Measurements from ENCODE around the gene FAM20B. TPM values are rescaled to one million over a fixed set of nuclear protein-coding genes. Genes with fewer than 3 reads are reported as not detected.
A peak's percentile ranks its signal among the peaks of the same experiment; 100 is the strongest.

Gene FAM20B
- total and polyA plus RNA-seq, 2 donors (not counting 1 experiment from before 2014, with no cell fraction given) = 5.2 to 32.8 TPM

DNA sequence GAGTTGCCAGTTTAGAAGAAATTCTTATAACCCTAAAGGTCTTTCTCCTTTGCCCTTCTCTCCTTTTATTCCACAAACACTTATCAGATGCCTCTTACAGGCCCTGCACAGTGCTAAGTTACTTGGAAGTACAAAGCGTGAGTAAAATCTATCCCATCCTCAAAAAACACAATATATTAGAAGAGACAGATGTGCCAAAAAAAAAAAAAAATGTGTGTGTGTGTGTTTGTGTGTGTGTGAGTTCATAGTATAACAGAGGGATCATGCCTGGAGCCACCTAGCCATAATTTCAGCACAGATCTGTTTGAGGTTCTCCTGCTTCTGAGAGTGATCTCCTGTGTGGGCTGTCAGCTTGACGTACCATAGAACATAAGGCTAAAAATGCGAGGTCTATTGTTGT is 5.0 kb downstream of the FAM20B start:
- WGBS (ENCODE audit: insufficient coverage) = no CpG with 5 or more reads among the region's 3 CpGs
- peaks cover 90% of the 10 kb centered on the region for H3K79me2 ChIP-seq (ENCODE audit: control insufficient read depth, insufficient read depth, low read length)
- Mint-ChIP-seq H3K4me1 (peaks cover 83% of the 10 kb centered on the region), H3K27ac (peak overlapping the region; percentile 83), H3K9me3 (ENCODE audit: insufficient read depth) (no peaks in the 10 kb centered on the region), H3K4me3 (peak overlapping the region; percentile 77), H3K27me3 (no peaks in the 10 kb centered on the region)
- H3K4me1 ChIP-seq (ENCODE audit: control insufficient read depth in 2 of 2, insufficient read depth in 2 of 2, low read length in 2 of 2) = peaks cover 53 to 67% of the 10 kb centered on the region in 2 donors
- no peaks in the 10 kb centered on the region for H3K9me3 ChIP-seq (ENCODE audit: control extremely low read depth in 1 of 3, control insufficient read depth in 2 of 3, insufficient read depth in 1 of 3, low read length in 2 of 3)
- CTCF ChIA-PET = interaction anchor here (1.7 kb wide), 1 partner anchor 28 kb away, joined by 5 read pairs; no protein-coding TSS in a partner anchor
- POLR2A ChIA-PET = no interaction called here
- peak overlapping the region; percentile 36 for H3K9ac ChIP-seq (ENCODE audit: low read length)
- H3K4me3 ChIP-seq (ENCODE audit: control extremely low read depth in 1 of 5, extremely low read depth in 1 of 5, insufficient read depth in 1 of 5, low read depth in 2 of 5, low read length in 4 of 5) = peak overlapping the region in 1 of 5 experiments; percentile 29
- H3K36me3 ChIP-seq (replicated peaks in 1 of 2; ENCODE audit: control extremely low read depth in 1 of 2, control insufficient read depth in 1 of 2, extremely low read depth in 1 of 2, insufficient read depth in 2 of 2, low read length in 1 of 2) = peaks cover 0 to 1% of the 10 kb centered on the region in 2 experiments
- no peak overlapping the region for H2AFZ ChIP-seq (ENCODE audit: insufficient read depth, low read depth, low read length, poor library complexity, severe bottlenecking)
- no peak for DNase-seq
- intact Hi-C loops (cut with micrococcal nuclease) = no loop called here
- no peaks in the 10 kb centered on the region for H3K27me3 ChIP-seq (replicated peaks in 1 of 4; ENCODE audit: control extremely low read depth in 1 of 4, control insufficient read depth in 3 of 4, insufficient read depth in 4 of 4, low read length in 3 of 4)
- peaks cover 4% of the 10 kb centered on the region for H4K20me1 ChIP-seq (ENCODE audit: control insufficient read depth, insufficient read depth, low read length, poor library complexity, severe bottlenecking)
- peak overlapping the region; percentile 38 for H3K4me2 ChIP-seq (replicated peaks; ENCODE audit: low read depth, low read length, poor library complexity, severe bottlenecking)
- no peak for ATAC-seq (ENCODE audit: low read depth)
- no peak for TF ChIP-seq EZH2 (IDR thresholded peaks at IDR 0.05; ENCODE audit: borderline replicate concordance, insufficient read depth, low read depth, low read length, poor library complexity, severe bottlenecking)
- TF ChIP-seq, protein P1, sequence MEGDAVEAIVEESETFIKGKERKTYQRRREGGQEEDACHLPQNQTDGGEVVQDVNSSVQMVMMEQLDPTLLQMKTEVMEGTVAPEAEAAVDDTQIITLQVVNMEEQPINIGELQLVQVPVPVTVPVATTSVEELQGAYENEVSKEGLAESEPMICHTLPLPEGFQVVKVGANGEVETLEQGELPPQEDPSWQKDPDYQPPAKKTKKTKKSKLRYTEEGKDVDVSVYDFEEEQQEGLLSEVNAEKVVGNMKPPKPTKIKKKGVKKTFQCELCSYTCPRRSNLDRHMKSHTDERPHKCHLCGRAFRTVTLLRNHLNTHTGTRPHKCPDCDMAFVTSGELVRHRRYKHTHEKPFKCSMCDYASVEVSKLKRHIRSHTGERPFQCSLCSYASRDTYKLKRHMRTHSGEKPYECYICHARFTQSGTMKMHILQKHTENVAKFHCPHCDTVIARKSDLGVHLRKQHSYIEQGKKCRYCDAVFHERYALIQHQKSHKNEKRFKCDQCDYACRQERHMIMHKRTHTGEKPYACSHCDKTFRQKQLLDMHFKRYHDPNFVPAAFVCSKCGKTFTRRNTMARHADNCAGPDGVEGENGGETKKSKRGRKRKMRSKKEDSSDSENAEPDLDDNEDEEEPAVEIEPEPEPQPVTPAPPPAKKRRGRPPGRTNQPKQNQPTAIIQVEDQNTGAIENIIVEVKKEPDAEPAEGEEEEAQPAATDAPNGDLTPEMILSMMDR (IDR thresholded peaks at IDR 0.05) = no peak
- peak overlapping the region in 1 of 2 donors; percentile 2 for H3K27ac ChIP-seq (ENCODE audit: low read length in 2 of 2)

DNA sequence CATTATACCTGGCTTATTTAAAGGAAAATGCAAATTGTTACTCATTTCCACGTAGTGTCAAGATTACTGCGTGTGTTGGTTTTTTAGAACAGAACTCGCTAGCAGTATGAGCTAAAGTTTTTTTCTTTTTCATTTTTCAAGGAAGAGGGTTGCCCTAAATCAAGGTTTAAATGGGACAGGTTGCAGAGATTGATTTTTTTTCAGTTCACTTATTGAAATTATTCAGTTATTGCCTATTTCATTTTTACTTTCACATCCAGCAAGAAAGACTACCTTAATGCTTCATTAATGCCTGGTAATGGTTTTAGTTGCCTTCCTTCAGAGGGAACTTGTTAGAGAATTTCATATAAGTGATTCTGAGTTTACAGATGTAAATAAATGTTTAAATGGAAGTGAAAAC is 5.6 kb downstream of the FAM20B start:
- WGBS (ENCODE audit: insufficient coverage) = no CpG with 5 or more reads among the region's 3 CpGs
- H3K27me3 ChIP-seq (replicated peaks in 1 of 4; ENCODE audit: control extremely low read depth in 1 of 4, control insufficient read depth in 3 of 4, insufficient read depth in 4 of 4, low read length in 3 of 4) = no peaks in the 10 kb centered on the region
- H3K27me3 Mint-ChIP-seq = no peaks in the 10 kb centered on the region
- no peak for DNase-seq
- H3K27ac ChIP-seq (ENCODE audit: low read length in 2 of 2) = peak overlapping the region in 1 of 2 donors; percentile 2
- CTCF ChIA-PET = interaction anchor here (1.7 kb wide), 1 partner anchor 29 kb away, joined by 5 read pairs; no protein-coding TSS in a partner anchor
- intact Hi-C loops (cut with micrococcal nuclease) = no loop called here
- H3K9me3 ChIP-seq (ENCODE audit: control extremely low read depth in 1 of 3, control insufficient read depth in 2 of 3, insufficient read depth in 1 of 3, low read length in 2 of 3) = no peaks in the 10 kb centered on the region
- peak overlapping the region; percentile 83 for H3K27ac Mint-ChIP-seq
- H3K4me3 ChIP-seq (ENCODE audit: control extremely low read depth in 1 of 5, extremely low read depth in 1 of 5, insufficient read depth in 1 of 5, low read depth in 2 of 5, low read length in 4 of 5) = peak overlapping the region in 2 of 5 experiments; percentile 15 to 29
- H2AFZ ChIP-seq (ENCODE audit: insufficient read depth, low read depth, low read length, poor library complexity, severe bottlenecking) = no peak overlapping the region
- POLR2A ChIA-PET = no interaction called here
- H3K4me2 ChIP-seq (replicated peaks; ENCODE audit: low read depth, low read length, poor library complexity, severe bottlenecking) = peak overlapping the region; percentile 38
- H3K4me3 Mint-ChIP-seq = peak overlapping the region; percentile 77
- H3K9ac ChIP-seq (ENCODE audit: low read length) = peak overlapping the region; percentile 36
- peaks cover 0 to 1% of the 10 kb centered on the region in 2 experiments for H3K36me3 ChIP-seq (replicated peaks in 1 of 2; ENCODE audit: control extremely low read depth in 1 of 2, control insufficient read depth in 1 of 2, extremely low read depth in 1 of 2, insufficient read depth in 2 of 2, low read length in 1 of 2)
- TF ChIP-seq, protein P1 (IDR thresholded peaks at IDR 0.05) = no peak
- no peak for TF ChIP-seq EZH2 (IDR thresholded peaks at IDR 0.05; ENCODE audit: borderline replicate concordance, insufficient read depth, low read depth, low read length, poor library complexity, severe bottlenecking)
- peaks cover 89% of the 10 kb centered on the region for H3K4me1 Mint-ChIP-seq
- no peaks in the 10 kb centered on the region for H3K9me3 Mint-ChIP-seq (ENCODE audit: insufficient read depth)
- peaks cover 59 to 70% of the 10 kb centered on the region in 2 donors for H3K4me1 ChIP-seq (ENCODE audit: control insufficient read depth in 2 of 2, insufficient read depth in 2 of 2, low read length in 2 of 2)
- H4K20me1 ChIP-seq (ENCODE audit: control insufficient read depth, insufficient read depth, low read length, poor library complexity, severe bottlenecking) = peaks cover 4% of the 10 kb centered on the region
- no peak for ATAC-seq (ENCODE audit: low read depth)
- peaks cover 96% of the 10 kb centered on the region for H3K79me2 ChIP-seq (ENCODE audit: control insufficient read depth, insufficient read depth, low read length)

Measured in B cell (primary cell).